NB4 (cell line): ENCODE results near the gene LDLRAD3.

ENCODE experiments used
- MYC ChIP-seq: IDR thresholded peaks from 2 replicates; pipeline ENCODE4 v1.6.1; 2011; ENCODE audit warnings: low read depth, low read length
- TF ChIP-seq, protein P1 (sequence below): IDR thresholded peaks from one replicate; pipeline ENCODE4 v1.5.1; 2012; ENCODE audit warnings: low read depth, low read length

DNA sequence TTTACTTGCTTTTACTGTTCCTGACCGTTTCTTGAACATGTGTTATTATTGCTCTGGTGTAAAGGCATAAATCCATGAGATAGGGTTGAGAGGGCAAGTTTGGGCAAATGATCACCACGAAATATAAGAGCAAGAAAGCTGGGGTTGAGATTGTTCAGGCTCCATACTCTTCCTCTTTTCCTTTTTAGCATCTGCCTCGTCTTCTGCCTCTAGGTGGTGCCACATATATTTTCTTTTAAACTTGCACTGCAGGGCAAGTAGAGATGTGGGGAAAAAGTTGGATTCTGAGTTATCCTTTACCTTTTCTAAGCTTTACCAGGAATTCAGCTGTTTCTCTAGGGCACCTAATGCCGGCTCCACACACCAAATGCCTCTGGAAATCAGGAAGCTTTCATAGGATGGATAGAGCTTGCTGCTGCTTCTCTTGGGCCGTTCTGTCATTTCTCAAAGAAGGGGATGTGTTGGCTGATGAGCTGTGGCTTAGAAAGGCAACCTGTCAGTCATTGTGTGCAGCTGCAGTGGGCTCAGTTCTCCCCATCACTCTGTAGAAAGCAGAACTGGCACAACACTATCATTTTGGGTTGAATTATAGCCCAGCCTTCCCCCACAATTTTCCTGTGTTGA, 98.2 kb downstream of the LDLRAD3 start:
- TF ChIP-seq, protein P1, sequence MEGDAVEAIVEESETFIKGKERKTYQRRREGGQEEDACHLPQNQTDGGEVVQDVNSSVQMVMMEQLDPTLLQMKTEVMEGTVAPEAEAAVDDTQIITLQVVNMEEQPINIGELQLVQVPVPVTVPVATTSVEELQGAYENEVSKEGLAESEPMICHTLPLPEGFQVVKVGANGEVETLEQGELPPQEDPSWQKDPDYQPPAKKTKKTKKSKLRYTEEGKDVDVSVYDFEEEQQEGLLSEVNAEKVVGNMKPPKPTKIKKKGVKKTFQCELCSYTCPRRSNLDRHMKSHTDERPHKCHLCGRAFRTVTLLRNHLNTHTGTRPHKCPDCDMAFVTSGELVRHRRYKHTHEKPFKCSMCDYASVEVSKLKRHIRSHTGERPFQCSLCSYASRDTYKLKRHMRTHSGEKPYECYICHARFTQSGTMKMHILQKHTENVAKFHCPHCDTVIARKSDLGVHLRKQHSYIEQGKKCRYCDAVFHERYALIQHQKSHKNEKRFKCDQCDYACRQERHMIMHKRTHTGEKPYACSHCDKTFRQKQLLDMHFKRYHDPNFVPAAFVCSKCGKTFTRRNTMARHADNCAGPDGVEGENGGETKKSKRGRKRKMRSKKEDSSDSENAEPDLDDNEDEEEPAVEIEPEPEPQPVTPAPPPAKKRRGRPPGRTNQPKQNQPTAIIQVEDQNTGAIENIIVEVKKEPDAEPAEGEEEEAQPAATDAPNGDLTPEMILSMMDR, result peak; percentile 34
- no peak for TF ChIP-seq MYC
